Superior temporal gyrus (tissue), 1 donor: ENCODE measurements around the gene ABCC11.
A peak's percentile ranks its signal among the peaks of the same experiment; 100 is the strongest.

Experiments
- DNase-seq: peaks from one replicate; pipeline ENCODE4 v3.0.0-alpha.2; 2016; ENCODE audit errors: extremely low spot score

ABCC11 gene

GRCh38 chr16:48247311-48247710 lies at the start of gene ABCC11:
Gene ABCC11 (minus strand): TSS chr16:48247539. CDS start chr16:48231921, 15,618 bp downstream.
- DNase-seq: no peak

- no peak for DNase-seq
Measured at GRCh38 chr16:48295488-48296281, 48.3 kb upstream of the ABCC11 start.

- no peak for DNase-seq
Measured at GRCh38 chr16:48294724-48295123, 47.4 kb upstream of the ABCC11 start.

- no peak for DNase-seq
Measured at GRCh38 chr16:48292452-48292851, 45.1 kb upstream of the ABCC11 start.

- no peak for DNase-seq
Measured at GRCh38 chr16:48291754-48292153, 44.4 kb upstream of the ABCC11 start.

- DNase-seq: no peak
Measured at GRCh38 chr16:48291303-48291702, 44.0 kb upstream of the ABCC11 start.

GRCh38 chr16:48287239-48287638 lies 39.9 kb upstream of the ABCC11 start:
- no peak for DNase-seq

GRCh38 chr16:48284772-48285409 lies 37.6 kb upstream of the ABCC11 start:
- no peak for DNase-seq

GRCh38 chr16:48282636-48283263 lies 35.4 kb upstream of the ABCC11 start:
- no peak for DNase-seq

GRCh38 chr16:48280546-48280945 lies 33.2 kb upstream of the ABCC11 start:
- DNase-seq: no peak

GRCh38 chr16:48279199-48279598 lies 31.9 kb upstream of the ABCC11 start:
- DNase-seq: no peak

GRCh38 chr16:48277158-48277557 lies 29.8 kb upstream of the ABCC11 start:
- no peak for DNase-seq

- DNase-seq: peak; percentile 89
Measured at GRCh38 chr16:48276102-48276501, 28.8 kb upstream of the ABCC11 start.

- no peak for DNase-seq
Measured at GRCh38 chr16:48274476-48274875, 27.1 kb upstream of the ABCC11 start.

- DNase-seq: peak; percentile 75
Measured at GRCh38 chr16:48272837-48273421, 25.6 kb upstream of the ABCC11 start.

GRCh38 chr16:48271728-48272127 lies 24.4 kb upstream of the ABCC11 start:
- peak; percentile 56 for DNase-seq

- DNase-seq: no peak
Measured at GRCh38 chr16:48269011-48269410, 21.7 kb upstream of the ABCC11 start.

- DNase-seq: no peak
Measured at GRCh38 chr16:48262631-48263030, 15.3 kb upstream of the ABCC11 start.

GRCh38 chr16:48261569-48261968 lies 14.2 kb upstream of the ABCC11 start:
- DNase-seq: no peak

- no peak for DNase-seq
Measured at GRCh38 chr16:48256579-48257177, 9.3 kb upstream of the ABCC11 start.

GRCh38 chr16:48252013-48252412 lies 4.7 kb upstream of the ABCC11 start:
- DNase-seq: no peak
